ENCODE data around the gene HEATR5B. TPM values are rescaled to one million over a fixed set of nuclear protein-coding genes. Genes with fewer than 3 reads are reported as not detected.

The HEATR5B gene
- total and polyA plus RNA-seq, 2 of the 4 experiments (the other 2 are of a cell fraction), result 8.3 to 17.9 TPM

- DNase-seq (peak; percentile 39), ATAC-seq (ENCODE audit: low read depth) (peak; percentile 67)
- Histone ChIP-seq H4K5ac (ENCODE audit: low read depth, low read length) (peak overlapping the region; percentile 37; the same call in 1 of the 2 replicates), H3K14ac (replicated peaks; ENCODE audit: low read depth, low read length) (peak overlapping the region; percentile 31), H3K4me2 (ENCODE audit: low read depth, low read length) (no peak overlapping the region), H3K4me3 (ENCODE audit: insufficient read depth, low read depth, low read length) (no peak overlapping the region), H2AK9ac (replicated peaks; ENCODE audit: low read depth, low read length, poor library complexity) (no peak overlapping the region), H3K18ac (ENCODE audit: low read depth, low read length) (peak overlapping the region; percentile 56; the same call in 1 of the 2 replicates), H3K9me1 (ENCODE audit: insufficient read depth, low read length) (peaks cover 6% of the 10 kb centered on the region), H2BK120ac (ENCODE audit: low read depth, low read length) (peak overlapping the region; percentile 21), H2BK15ac (ENCODE audit: low read depth, low read length) (peak overlapping the region; percentile 90; the same call in 2 of the 3 replicates), H3K27me3 (ENCODE audit: control insufficient read depth, insufficient read depth, low read length) (no peaks in the 10 kb centered on the region), H2AK5ac (ENCODE audit: low read depth, low read length) (peak overlapping the region; percentile 97), H3K36me3 (ENCODE audit: control insufficient read depth, insufficient read depth, low read length) (peaks cover 22% of the 10 kb centered on the region), H3K23ac (ENCODE audit: low read depth, low read length) (peak overlapping the region; percentile 22; the same call in 1 of the 2 replicates), H3K9ac (ENCODE audit: low read depth, low read length) (no peak overlapping the region), H2BK20ac (ENCODE audit: low read depth, low read length) (peak overlapping the region; percentile 54), H3K9me3 (ENCODE audit: control insufficient read depth, insufficient read depth, low read length) (no peaks in the 10 kb centered on the region), H3K56ac (ENCODE audit: extremely low read depth, insufficient read depth, low read length) (no peak overlapping the region), H4K8ac (ENCODE audit: low read depth in 2 of 2, low read length in 2 of 2) (peak overlapping the region; percentile 28 to 52; a peak in 2 of 4 replicates), H4K91ac (ENCODE audit: insufficient read depth, low read depth, low read length) (0 out of 2 replicates have a peak overlapping the region, but pooled peaks have one; percentile 3), H3K4me1 (ENCODE audit: control insufficient read depth, insufficient read depth, low read length) (peaks cover 5% of the 10 kb centered on the region), H2BK5ac (ENCODE audit: low read depth, low read length, poor library complexity, severe bottlenecking) (peak overlapping the region; percentile 28), H3K4ac (ENCODE audit: low read depth, low read length) (peak overlapping the region; percentile 45; the same call in 1 of the 2 replicates), H4K20me1 (ENCODE audit: insufficient read depth, low read length) (no peaks in the 10 kb centered on the region), H3K79me1 (ENCODE audit: low read depth in 1 of 2, low read length in 2 of 2) (0 out of 4 replicates have a peak, but pooled peaks cover 0 to 6% of the 10 kb centered on the region in 2 experiments), H2AFZ (replicated peaks; ENCODE audit: low read length, poor library complexity) (peak overlapping the region; percentile 52), H3K27ac (ENCODE audit: insufficient read depth, low read length) (peak overlapping the region; percentile 47; the same call in 1 of the 2 replicates)
- dilution Hi-C loops (cut with HindIII; ENCODE audit: low sequenced_read_pairs, unreplicated experiment) (no loop called here), in situ Hi-C loops (cut with MboI; ENCODE audit: low sequenced_read_pairs) (no loop called here), intact Hi-C loops (cut with micrococcal nuclease) (no loop called here)
- ChIA-PET POLR2A (ENCODE audit: unreplicated experiment) (no interaction called here), CTCF (no interaction called here)
- no CpG with 5 or more reads among the region's 5 CpGs for WGBS, 2 experiments (ENCODE audit: extremely low coverage in 2 of 2, insufficient read length in 1 of 2)
- no peak for TF ChIP-seq SMC3 (IDR thresholded peaks at IDR 0.05; ENCODE audit: low read depth, low read length)
- peak; percentile 26; the same call in 1 of the 2 replicates for TF ChIP-seq CEBPB (IDR thresholded peaks at IDR 0.05; ENCODE audit: low read depth, low read length)
- no peak for TF ChIP-seq CTCF (conservative IDR thresholded peaks at IDR 0.05; ENCODE audit: low read depth, low read length)
- no peak for TF ChIP-seq NFE2L2 (IDR thresholded peaks at IDR 0.05; ENCODE audit: low read depth, low read length)
- no TSS peak for BruUV-seq (replicated peaks)
Measured at GRCh38 chr2:37020887-37021796, 63.0 kb downstream of the HEATR5B start.
